Activated CD4-positive, alpha-beta T cell treated with anti-CD3 and anti-CD28 coated beads for 36 hours (primary cell): ENCODE data around the gene IFNA17. TPM values are rescaled to one million over a fixed set of nuclear protein-coding genes. Genes with fewer than 3 reads are reported as not detected.
A peak's percentile ranks its signal among the peaks of the same experiment; 100 is the strongest.

ENCODE experiments used
- ATAC-seq: fragments of 200-7000 bp; cut with Tn5 transposase; one replicate; pipeline ENCODE4 v1.10.0; 2021; ENCODE audit warnings: mild to moderate bottlenecking, moderate library complexity
- CTCF ChIA-PET: fragments of 350-600 bp; sonication (Branson Sonifier 250); formaldehyde crosslinking; loops from one replicate; lab custom pipeline; 2021; ENCODE audit warnings: antibody characterized with exemption; lab: Charles Lee
- POLR2A ChIA-PET: fragments of 350-600 bp; sonication (Branson Sonifier 250); formaldehyde crosslinking; loops from one replicate; lab custom pipeline; 2021; ENCODE audit warnings: antibody characterized with exemption, inconsistent platforms; lab: Charles Lee
- DNase-seq: peaks from one replicate; pipeline ENCODE4 v3.0.0-alpha.2; 2020
- H3K27ac Mint-ChIP-seq: one replicate; pipeline ENCODE4 v1.8.0; 2021; ENCODE audit warnings: mixed read lengths
- H3K27me3 Mint-ChIP-seq: one replicate; pipeline ENCODE4 v1.8.0; 2021; ENCODE audit warnings: mixed read lengths
- H3K36me3 Mint-ChIP-seq: one replicate; pipeline ENCODE4 v1.8.0; 2021; ENCODE audit warnings: low read depth, mixed read lengths
- H3K4me1 Mint-ChIP-seq: one replicate; pipeline ENCODE4 v1.8.0; 2021; ENCODE audit warnings: mixed read lengths
- H3K4me3 Mint-ChIP-seq: one replicate; pipeline ENCODE4 v1.8.0; 2021; ENCODE audit warnings: mild to moderate bottlenecking, moderate library complexity, mixed read lengths
- H3K9me3 Mint-ChIP-seq: one replicate; pipeline ENCODE4 v1.8.0; 2021; ENCODE audit warnings: low read depth, mixed read lengths
- intact Hi-C, 2 experiments: fragments of 100-400 bp; cut with DNase I in 1 of 2; cut with micrococcal nuclease in 1 of 2; formaldehyde crosslinking; loops; one replicate each; pipeline versions ENCODE4 v1.14.2 to v1.15.1; 2022 to 2024; cut with DNase I, micrococcal nuclease
- total RNA-seq, 2 experiments: library from RNA; stranded (reverse); gene quantifications; one replicate each; pipeline ENCODE4 v1.2.3, GENCODE V29; 2021

Gene IFNA17
- total RNA-seq = not detected

- H3K27me3 Mint-ChIP-seq = peaks cover 5% of the 10 kb centered on the region
- no peaks in the 10 kb centered on the region for H3K4me1 Mint-ChIP-seq
- no peak within 1 kb of the TSS for H3K27ac Mint-ChIP-seq
- CTCF ChIA-PET = interaction anchor here (1.0 to 1.2 kb wide), 2 partner anchors 10 to 45 kb away, joined by 4 to 5 read pairs; no protein-coding TSS in a partner anchor
- POLR2A ChIA-PET = no interaction called here
- H3K36me3 Mint-ChIP-seq = no peaks in the 10 kb centered on the region
- intact Hi-C loops = no loop called here
- H3K9me3 Mint-ChIP-seq = no peaks in the 10 kb centered on the region
- no peak for ATAC-seq
- no peak within 1 kb of the TSS for H3K4me3 Mint-ChIP-seq
- DNase-seq = no peak
Measured at GRCh38 chr9:21228122-21228521, at the start of gene IFNA17. IFNA17 (minus strand) TSS chr9:21228222; CDS start chr9:21228173, 49 bp downstream.

DNA sequence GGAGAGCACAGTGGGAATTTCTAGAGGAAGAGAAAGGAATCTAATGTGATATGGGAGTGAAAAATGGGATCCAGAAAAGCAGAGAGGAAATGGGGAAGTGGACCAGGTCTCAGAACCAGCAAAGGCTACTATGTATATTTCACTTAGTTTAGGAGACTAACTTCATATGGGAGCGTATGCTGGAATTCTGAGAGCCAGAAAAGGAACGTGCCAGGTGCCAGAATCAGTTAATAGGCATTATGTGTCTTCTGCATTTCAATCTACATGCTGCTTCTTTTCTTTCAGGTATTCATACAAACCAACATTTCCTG is 40.3 kb upstream of the IFNA17 start:
- ChIA-PET POLR2A (no interaction called here), CTCF (interaction anchor here (0.9 kb wide), 1 partner anchor 16 kb away, joined by 3 read pairs; no protein-coding TSS in a partner anchor)
- no peak for ATAC-seq
- H3K27ac Mint-ChIP-seq = no peak overlapping the region
- no peaks in the 10 kb centered on the region for H3K4me1 Mint-ChIP-seq
- no peak overlapping the region for H3K4me3 Mint-ChIP-seq
- H3K9me3 Mint-ChIP-seq = peaks cover 3% of the 10 kb centered on the region
- intact Hi-C loops = no loop called here
- DNase-seq = no peak
- H3K36me3 Mint-ChIP-seq = no peaks in the 10 kb centered on the region
- peaks cover 7% of the 10 kb centered on the region for H3K27me3 Mint-ChIP-seq

DNA sequence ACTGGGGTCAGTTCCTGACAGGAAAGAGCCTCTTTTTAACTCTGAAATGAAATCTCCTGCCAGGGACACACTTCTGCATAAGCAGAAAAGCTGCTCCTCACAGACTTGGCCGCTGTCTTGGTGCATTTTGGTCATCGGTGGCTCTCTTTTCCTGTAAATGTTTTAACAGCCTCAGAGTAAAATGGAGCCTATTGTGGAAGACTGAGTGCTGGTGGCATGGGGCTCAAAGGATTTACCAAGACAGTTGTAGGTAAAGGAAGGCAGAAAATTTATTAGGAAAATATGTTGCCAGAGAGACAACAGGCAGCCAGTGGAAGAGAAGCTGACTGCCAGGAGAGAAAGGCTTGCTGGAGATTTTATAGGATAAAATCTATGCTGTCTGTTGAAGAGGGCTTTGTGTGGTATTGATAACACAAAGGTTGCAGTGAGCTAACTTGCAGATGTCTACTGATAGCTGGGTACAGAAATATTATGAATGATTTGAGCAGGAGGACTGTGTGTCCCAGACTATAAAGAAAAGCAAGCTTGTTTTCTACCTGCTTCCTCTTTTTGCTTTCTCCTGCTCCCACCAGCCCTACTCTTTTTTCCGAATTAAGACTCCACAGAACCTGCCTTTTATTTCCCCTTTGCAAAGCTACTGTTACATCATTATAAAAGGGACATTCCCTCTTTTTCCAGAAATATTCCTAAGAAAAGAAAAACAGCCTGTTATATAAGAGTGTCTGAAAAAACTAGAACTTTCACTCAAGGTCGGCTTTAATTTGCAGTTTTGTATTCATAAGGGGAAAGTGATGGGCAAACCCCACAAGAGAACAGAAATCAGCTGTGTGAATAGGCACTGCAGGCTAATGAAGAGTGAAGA is 39.7 kb upstream of the IFNA17 start:
- ChIA-PET POLR2A (no interaction called here), CTCF (interaction anchor here (0.7 to 1.4 kb wide), 3 partner anchors 16 to 189 kb away, joined by 3 read pairs; no protein-coding TSS in a partner anchor)
- Mint-ChIP-seq H3K27me3 (peaks cover 5% of the 10 kb centered on the region), H3K36me3 (no peaks in the 10 kb centered on the region), H3K4me1 (no peaks in the 10 kb centered on the region), H3K27ac (no peak overlapping the region), H3K9me3 (peaks cover 3% of the 10 kb centered on the region), H3K4me3 (no peak overlapping the region)
- DNase-seq (no peak), ATAC-seq (no peak)
- intact Hi-C loops = no loop called here

DNA sequence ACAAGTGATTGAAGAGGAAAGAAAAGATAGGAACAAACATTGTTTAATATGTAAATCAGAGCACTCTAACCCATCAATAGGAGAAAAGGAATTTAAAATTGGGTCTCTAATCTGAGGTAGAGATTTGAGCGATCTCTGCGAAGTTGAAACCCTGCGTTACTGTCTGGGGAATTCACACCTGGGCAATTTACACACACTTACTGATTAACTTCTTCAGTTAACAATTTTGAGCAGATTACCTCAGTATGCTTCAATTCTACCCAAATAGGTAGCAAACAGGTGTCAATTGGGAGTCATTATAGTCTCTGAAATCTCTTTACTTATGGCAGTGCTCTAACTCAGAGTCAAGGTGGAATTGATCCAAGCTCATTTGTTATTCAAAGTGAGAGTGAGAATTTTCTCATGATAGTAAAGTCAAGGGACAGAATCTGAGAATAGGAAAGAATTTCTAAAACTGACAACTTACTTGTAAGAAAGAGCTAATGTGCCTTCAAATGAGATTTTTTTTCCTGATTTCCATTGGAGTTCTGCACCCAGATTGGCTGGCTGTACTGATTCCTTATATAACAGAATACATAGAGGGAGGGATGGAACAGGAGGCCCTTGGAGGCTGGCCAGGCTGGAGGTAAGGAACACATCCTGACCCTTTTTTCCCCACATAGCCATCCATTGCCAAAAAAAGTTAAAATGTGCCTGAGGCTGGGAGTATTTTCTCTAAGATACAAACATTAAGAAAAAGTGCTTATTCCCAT is 38.9 kb upstream of the IFNA17 start:
- ATAC-seq (no peak), DNase-seq (no peak)
- H3K27me3 Mint-ChIP-seq = peaks cover 3% of the 10 kb centered on the region
- intact Hi-C loops = no loop called here
- H3K4me3 Mint-ChIP-seq = no peak overlapping the region
- ChIA-PET POLR2A (no interaction called here), CTCF (interaction anchor here (0.7 to 1.4 kb wide), 3 partner anchors 16 to 188 kb away, joined by 3 read pairs; no protein-coding TSS in a partner anchor)
- H3K36me3 Mint-ChIP-seq = no peaks in the 10 kb centered on the region
- H3K9me3 Mint-ChIP-seq = peaks cover 3% of the 10 kb centered on the region
- H3K4me1 Mint-ChIP-seq = no peaks in the 10 kb centered on the region
- H3K27ac Mint-ChIP-seq = no peak overlapping the region

GRCh38 chr9:21265421-21266189 is 37.6 kb upstream of the IFNA17 start:
- ATAC-seq (no peak), DNase-seq (no peak)
- ChIA-PET POLR2A (interaction anchor here (0.6 kb wide), 1 partner anchor 182 kb away, joined by 4 read pairs; no protein-coding TSS in a partner anchor), CTCF (interaction anchor here (0.7 to 1.4 kb wide), 3 partner anchors 14 to 52 kb away, joined by 3 read pairs; no protein-coding TSS in a partner anchor)
- intact Hi-C loops = no loop called here
- H3K36me3 Mint-ChIP-seq = no peaks in the 10 kb centered on the region
- no peak overlapping the region for H3K27ac Mint-ChIP-seq
- no peaks in the 10 kb centered on the region for H3K9me3 Mint-ChIP-seq
- H3K27me3 Mint-ChIP-seq = peaks cover 2% of the 10 kb centered on the region
- H3K4me3 Mint-ChIP-seq = no peak overlapping the region
- no peaks in the 10 kb centered on the region for H3K4me1 Mint-ChIP-seq

- Mint-ChIP-seq H3K36me3 (no peaks in the 10 kb centered on the region), H3K9me3 (no peaks in the 10 kb centered on the region), H3K4me3 (no peak overlapping the region), H3K4me1 (peaks cover 4% of the 10 kb centered on the region), H3K27ac (no peak overlapping the region), H3K27me3 (peaks cover 4% of the 10 kb centered on the region)
- CTCF ChIA-PET = no interaction called here
- POLR2A ChIA-PET = no interaction called here
- intact Hi-C loops = no loop called here
- no peak for DNase-seq
- no peak for ATAC-seq
Measured at GRCh38 chr9:21255538-21256212, 27.7 kb upstream of the IFNA17 start.

DNA sequence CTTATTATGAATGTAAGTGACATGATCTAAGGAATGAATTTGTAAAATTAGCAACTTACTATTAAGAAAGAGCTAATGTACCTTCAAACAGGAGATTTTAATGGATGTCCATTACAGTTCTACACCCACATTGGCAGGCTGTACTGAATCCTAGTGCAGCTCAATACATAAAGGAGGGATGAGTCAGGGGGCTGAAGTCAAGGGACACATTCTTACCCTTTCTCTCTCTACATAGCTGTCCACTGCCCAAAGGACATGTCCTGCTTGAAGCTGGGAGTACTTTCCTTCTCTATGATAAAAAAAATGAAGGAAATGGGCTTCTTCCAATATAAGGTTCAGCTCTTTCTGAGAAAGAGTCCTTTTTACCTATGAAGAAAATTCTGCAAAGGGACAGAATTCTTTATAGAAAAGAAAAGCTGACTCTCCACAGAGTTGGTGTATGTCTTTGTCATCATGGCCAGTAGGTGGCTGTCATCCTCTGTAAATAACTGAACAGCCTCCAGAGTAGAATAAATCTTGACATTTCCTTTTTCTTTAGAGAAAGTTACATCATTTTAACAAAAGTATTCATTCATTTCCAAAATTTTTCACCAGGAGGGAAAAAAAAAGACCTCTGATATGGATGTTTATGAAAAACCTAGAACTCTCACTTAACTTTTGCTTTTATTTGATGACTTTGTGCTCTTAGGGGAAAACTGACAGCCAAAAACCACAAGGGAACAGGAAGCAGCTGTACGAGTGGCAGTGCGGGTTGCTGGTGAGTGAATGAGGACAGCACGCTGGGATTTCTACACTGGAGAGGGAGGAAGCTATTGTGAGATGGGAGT is 24.9 kb upstream of the IFNA17 start:
- Mint-ChIP-seq H3K27me3 (peaks cover 4% of the 10 kb centered on the region), H3K27ac (no peak overlapping the region)
- POLR2A ChIA-PET = no interaction called here

GRCh38 chr9:21251638-21252037 is 23.6 kb upstream of the IFNA17 start:
- intact Hi-C loops = no loop called here
- Mint-ChIP-seq H3K4me3 (no peak overlapping the region), H3K27ac (no peak overlapping the region), H3K36me3 (no peaks in the 10 kb centered on the region), H3K27me3 (no peaks in the 10 kb centered on the region), H3K4me1 (peaks cover 4% of the 10 kb centered on the region), H3K9me3 (no peaks in the 10 kb centered on the region)
- POLR2A ChIA-PET = no interaction called here
- DNase-seq (no peak), ATAC-seq (no peak)
- CTCF ChIA-PET = interaction anchor here (0.6 to 2.5 kb wide), 14 partner anchors 8 to 250 kb away, joined by 3 to 6 read pairs (median 3); partner anchors contain the start of genes IFNA14 and IFNA16

More for the DNA sequence above, 24.9 kb upstream of the IFNA17 start:
- ATAC-seq (peak; percentile 72), DNase-seq (peak; percentile 30)
- intact Hi-C loops = no loop called here
- Mint-ChIP-seq H3K9me3 (no peaks in the 10 kb centered on the region), H3K4me1 (peaks cover 4% of the 10 kb centered on the region), H3K36me3 (no peaks in the 10 kb centered on the region), H3K4me3 (no peak overlapping the region)
- CTCF ChIA-PET = interaction anchor here (0.7 to 2.5 kb wide), 16 partner anchors 8 to 456 kb away, joined by 3 to 8 read pairs (median 5); partner anchors contain the start of gene IFNA16

DNA sequence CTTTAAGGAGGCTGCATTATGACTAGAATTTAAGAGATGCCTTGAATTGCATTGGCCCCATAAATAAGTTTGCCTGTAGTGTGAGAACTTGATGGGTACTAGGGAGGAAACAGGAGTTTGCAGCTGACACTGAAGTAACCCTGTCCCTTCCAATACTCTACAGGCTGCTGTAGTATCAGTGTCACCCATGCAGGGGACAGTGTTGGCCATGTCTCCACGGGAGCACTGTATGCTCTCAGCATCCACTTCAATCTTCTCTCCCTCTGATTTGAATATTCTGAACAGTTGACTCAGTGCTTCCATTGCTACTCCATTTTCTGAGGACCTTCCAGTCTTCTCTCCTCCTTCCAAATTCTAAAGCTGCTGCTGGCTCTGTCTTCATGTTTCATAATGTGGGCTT is 23.2 kb upstream of the IFNA17 start:
- Mint-ChIP-seq H3K36me3 (no peaks in the 10 kb centered on the region), H3K9me3 (no peaks in the 10 kb centered on the region), H3K4me1 (peaks cover 4% of the 10 kb centered on the region), H3K4me3 (no peak overlapping the region), H3K27me3 (no peaks in the 10 kb centered on the region), H3K27ac (no peak overlapping the region)
- ChIA-PET POLR2A (no interaction called here), CTCF (interaction anchor here (0.6 to 2.5 kb wide), 9 partner anchors 11 to 251 kb away, joined by 3 to 6 read pairs (median 3); partner anchors contain the start of gene IFNA14)
- DNase-seq (no peak), ATAC-seq (no peak)
- intact Hi-C loops = no loop called here

- H3K4me1 Mint-ChIP-seq = no peaks in the 10 kb centered on the region
- DNase-seq = no peak
- no peaks in the 10 kb centered on the region for H3K27me3 Mint-ChIP-seq
- no peak overlapping the region for H3K27ac Mint-ChIP-seq
- POLR2A ChIA-PET = no interaction called here
- H3K9me3 Mint-ChIP-seq = no peaks in the 10 kb centered on the region
- intact Hi-C loops = no loop called here
- no peak overlapping the region for H3K4me3 Mint-ChIP-seq
- no peak for ATAC-seq
- H3K36me3 Mint-ChIP-seq = no peaks in the 10 kb centered on the region
- CTCF ChIA-PET = interaction anchor here (2.2 kb wide), 1 partner anchor 9 kb away, joined by 4 read pairs; no protein-coding TSS in a partner anchor
Measured at GRCh38 chr9:21244836-21245235, 16.8 kb upstream of the IFNA17 start.
